ENCODE measurements around the gene ZNF789.

The ZNF789 gene

DNA sequence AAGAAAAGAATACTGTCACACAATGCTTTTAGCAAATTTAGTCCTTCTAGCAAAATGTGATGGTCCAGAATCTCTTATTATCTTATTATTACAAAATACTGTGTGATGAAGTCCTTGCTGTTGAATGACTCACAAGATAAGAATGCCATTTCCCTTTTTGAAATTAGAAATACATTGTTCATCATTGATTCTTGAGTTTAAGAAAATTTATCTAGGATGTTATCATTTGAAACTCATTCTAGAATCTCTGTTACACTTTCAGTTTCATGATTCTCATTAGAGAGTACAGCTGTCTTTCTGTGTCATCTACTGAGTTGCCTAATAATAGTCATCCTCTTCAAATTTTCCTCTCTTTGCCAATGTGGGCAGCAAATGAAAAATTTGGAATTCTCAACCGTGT lies 41.4 kb downstream of the ZNF789 start:
- DNase-seq: no peak

DNA sequence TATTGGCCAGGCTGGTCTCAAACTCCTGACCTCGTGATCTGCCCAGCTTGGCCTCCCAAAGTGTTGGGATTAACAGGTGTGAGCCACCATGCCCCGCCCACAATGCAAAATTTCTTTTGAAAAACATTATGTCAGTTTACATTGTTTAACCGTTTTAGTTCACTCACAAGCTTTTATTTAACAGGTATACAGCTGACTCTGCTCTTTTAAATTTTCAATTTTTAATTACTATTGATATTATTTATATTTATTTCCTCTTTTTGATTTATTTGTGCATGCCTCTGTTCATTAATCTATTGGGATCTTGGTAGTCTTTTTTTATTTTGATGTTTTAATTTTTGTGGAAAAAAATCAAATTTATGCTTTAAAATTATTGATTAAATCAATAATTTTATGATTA lies 48.7 kb downstream of the ZNF789 start:
- DNase-seq: no peak

DNA sequence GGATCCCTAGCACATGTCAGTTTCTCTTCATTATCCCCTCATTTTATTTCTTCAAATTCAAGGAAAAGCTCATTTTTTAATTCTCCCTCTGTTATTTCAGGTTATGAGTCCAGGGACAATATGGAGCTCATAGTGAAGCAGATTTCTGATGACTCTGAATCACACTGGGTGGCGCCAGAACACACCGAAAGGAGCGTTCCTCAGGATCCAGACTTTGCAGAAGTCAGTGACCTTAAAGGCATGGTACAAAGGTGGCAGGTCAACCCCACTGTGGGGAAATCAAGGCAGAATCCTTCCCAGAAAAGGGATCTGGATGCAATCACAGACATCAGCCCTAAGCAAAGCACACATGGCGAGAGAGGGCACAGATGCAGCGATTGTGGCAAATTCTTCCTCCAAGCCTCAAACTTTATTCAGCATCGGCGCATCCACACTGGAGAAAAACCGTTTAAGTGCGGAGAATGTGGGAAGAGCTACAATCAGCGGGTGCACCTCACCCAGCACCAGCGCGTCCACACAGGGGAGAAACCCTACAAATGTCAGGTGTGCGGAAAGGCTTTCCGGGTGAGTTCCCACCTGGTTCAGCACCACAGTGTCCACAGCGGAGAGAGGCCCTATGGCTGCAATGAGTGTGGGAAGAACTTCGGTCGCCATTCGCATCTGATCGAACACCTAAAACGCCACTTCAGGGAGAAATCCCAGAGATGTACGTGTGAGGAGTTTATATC lies 53.2 kb downstream of the ZNF789 start:
- no peak for DNase-seq

DNA sequence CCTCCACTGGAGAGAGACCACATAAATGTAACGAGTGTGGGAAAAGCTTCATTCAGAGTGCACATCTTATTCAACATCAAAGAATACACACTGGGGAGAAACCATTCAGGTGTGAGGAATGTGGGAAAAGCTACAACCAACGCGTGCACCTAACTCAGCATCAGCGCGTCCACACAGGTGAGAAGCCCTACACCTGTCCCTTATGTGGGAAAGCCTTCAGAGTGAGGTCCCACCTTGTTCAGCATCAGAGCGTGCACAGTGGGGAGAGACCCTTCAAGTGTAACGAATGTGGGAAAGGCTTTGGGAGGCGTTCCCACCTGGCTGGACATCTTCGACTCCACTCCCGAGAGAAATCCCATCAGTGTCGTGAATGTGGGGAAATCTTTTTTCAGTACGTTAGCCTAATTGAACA lies 58.7 kb downstream of the ZNF789 start:
- DNase-seq: peak; percentile 10

DNA sequence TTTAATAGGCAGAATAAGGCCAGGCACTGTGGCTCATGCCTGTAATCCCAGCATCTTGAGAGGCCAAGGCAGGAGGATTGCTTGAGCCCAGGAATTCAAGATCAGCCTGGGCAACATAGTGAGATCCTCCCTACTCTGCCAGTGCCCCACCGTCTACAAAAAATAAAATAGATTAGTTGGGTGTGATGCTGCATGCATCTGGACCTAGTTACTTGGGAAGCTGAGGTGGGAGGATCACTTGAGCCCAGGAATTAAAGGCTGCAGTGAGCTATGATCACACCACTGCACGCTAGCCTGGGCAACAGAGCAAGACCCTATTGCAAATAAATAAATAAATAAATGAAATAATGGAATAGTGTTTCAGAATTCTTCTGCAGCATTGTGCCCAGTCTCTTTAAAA lies 63.0 kb downstream of the ZNF789 start:
- no peak for DNase-seq
